ENCODE measurements around the gene METTL2A.

- TF ChIP-seq CTCF (IDR thresholded peaks at IDR 0.05) (no peak), POLR2A (IDR thresholded peaks at IDR 0.05) (no peak)
These were observed 18.2 kb upstream of the METTL2A start for GRCh38 chr17:62405451-62405850.

All from thyroid gland (tissue), 4 donors.